ENCODE measurements around the gene CHI3L1. TPM values are rescaled to one million over a fixed set of nuclear protein-coding genes. Genes with fewer than 3 reads are reported as not detected.
A peak's percentile ranks its signal among the peaks of the same experiment; 100 is the strongest.

Gene CHI3L1
- total RNA-seq, 4 donors from 2014 or later, result 1.3 to 2.1 (median 1.7) TPM; not detected in 1

GRCh38 chr1:203199002-203199401 lies 12.5 kb upstream of the CHI3L1 start:
- Histone ChIP-seq H3K9me3 (no peaks in the 10 kb centered on the region), H3K4me3 (no peak overlapping the region), H3K27ac (replicated peaks in 1 of 4) (peak overlapping the region in 2 of 4 donors; percentile 49 to 72), H3K36me3 (no peaks in the 10 kb centered on the region), H3K27me3 (peaks cover 0 to 8% (median 0%) of the 10 kb centered on the region in 4 donors), H3K4me1 (peaks cover 9 to 40% (median 17%) of the 10 kb centered on the region in 4 donors)
- WGBS, result 92% methylated on average over 2 of the region's 3 CpGs
- TF ChIP-seq CTCF (IDR thresholded peaks at IDR 0.05) (no peak), EP300 (IDR thresholded peaks at IDR 0.05) (no peak), POLR2A (IDR thresholded peaks at IDR 0.05; ENCODE audit: low read depth) (no peak), POLR2AphosphoS5 (IDR thresholded peaks at IDR 0.05) (no peak)
- intact Hi-C loops (cut with DNase I), result no loop called here
- no peak for DNase-seq (ENCODE audit: extremely low spot score)

GRCh38 chr1:203197625-203198024 lies 11.1 kb upstream of the CHI3L1 start:
- 64% methylated on average over 3 of the region's 3 CpGs for WGBS
- TF ChIP-seq POLR2A (IDR thresholded peaks at IDR 0.05; ENCODE audit: low read depth), result no peak
- TF ChIP-seq POLR2AphosphoS5 (IDR thresholded peaks at IDR 0.05), result no peak
- TF ChIP-seq EP300 (IDR thresholded peaks at IDR 0.05), result no peak
- no peak for TF ChIP-seq CTCF (IDR thresholded peaks at IDR 0.05)
- no peak overlapping the region for H3K4me3 ChIP-seq
- intact Hi-C loops (cut with DNase I), result no loop called here
- H3K27ac ChIP-seq (replicated peaks in 1 of 4), result no peak overlapping the region
- no peaks in the 10 kb centered on the region for H3K9me3 ChIP-seq
- H3K27me3 ChIP-seq, result peaks cover 0 to 8% (median 0%) of the 10 kb centered on the region in 4 donors
- H3K4me1 ChIP-seq, result peaks cover 5 to 33% (median 17%) of the 10 kb centered on the region in 4 donors
- no peaks in the 10 kb centered on the region for H3K36me3 ChIP-seq
- DNase-seq (ENCODE audit: extremely low spot score), result no peak

- no peak for DNase-seq (ENCODE audit: extremely low spot score)
- H3K27me3 ChIP-seq, result peaks cover 0 to 2% (median 0%) of the 10 kb centered on the region in 4 donors
- TF ChIP-seq CTCF (IDR thresholded peaks at IDR 0.05) (no peak), POLR2AphosphoS5 (IDR thresholded peaks at IDR 0.05) (no peak), POLR2A (IDR thresholded peaks at IDR 0.05; ENCODE audit: low read depth) (no peak), EP300 (IDR thresholded peaks at IDR 0.05) (no peak)
- no peak overlapping the region for H3K4me3 ChIP-seq
- 88% methylated on average over 3 of the region's 3 CpGs for WGBS
- peaks cover 5 to 22% (median 12%) of the 10 kb centered on the region in 4 donors for H3K4me1 ChIP-seq
- no peaks in the 10 kb centered on the region for H3K9me3 ChIP-seq
- H3K27ac ChIP-seq (replicated peaks in 1 of 4), result no peak overlapping the region
- H3K36me3 ChIP-seq, result no peaks in the 10 kb centered on the region
- intact Hi-C loops (cut with DNase I), result no loop called here
Observed at GRCh38 chr1:203196371-203196770, 9.9 kb upstream of the CHI3L1 start.

- no peaks in the 10 kb centered on the region for H3K27me3 ChIP-seq
- 98% methylated on average over 2 of the region's 2 CpGs for WGBS
- intact Hi-C loops (cut with DNase I), result no loop called here
- peaks cover 0 to 18% (median 10%) of the 10 kb centered on the region in 4 donors for H3K4me1 ChIP-seq
- H3K36me3 ChIP-seq, result no peaks in the 10 kb centered on the region
- no peak for TF ChIP-seq CTCF (IDR thresholded peaks at IDR 0.05)
- no peak for TF ChIP-seq POLR2AphosphoS5 (IDR thresholded peaks at IDR 0.05)
- no peak for TF ChIP-seq POLR2A (IDR thresholded peaks at IDR 0.05; ENCODE audit: low read depth)
- no peak for TF ChIP-seq EP300 (IDR thresholded peaks at IDR 0.05)
- no peaks in the 10 kb centered on the region for H3K9me3 ChIP-seq
- no peak for DNase-seq (ENCODE audit: extremely low spot score)
- H3K27ac ChIP-seq (replicated peaks in 1 of 4), result no peak overlapping the region
- H3K4me3 ChIP-seq, result no peak overlapping the region
Observed at GRCh38 chr1:203190949-203191348, 4.4 kb upstream of the CHI3L1 start.

GRCh38 chr1:203189951-203190352 lies 3.4 kb upstream of the CHI3L1 start:
- Histone ChIP-seq H3K9me3 (no peaks in the 10 kb centered on the region), H3K36me3 (no peaks in the 10 kb centered on the region), H3K4me1 (peaks cover 0 to 18% (median 10%) of the 10 kb centered on the region in 4 donors), H3K4me3 (no peak overlapping the region), H3K27ac (replicated peaks in 1 of 4) (no peak overlapping the region), H3K27me3 (no peaks in the 10 kb centered on the region)
- no peak for DNase-seq (ENCODE audit: extremely low spot score)
- WGBS, result 66% methylated on average over 7 of the region's 7 CpGs
- intact Hi-C loops (cut with DNase I), result no loop called here
- no peak for TF ChIP-seq POLR2A (IDR thresholded peaks at IDR 0.05; ENCODE audit: low read depth)
- TF ChIP-seq POLR2AphosphoS5 (IDR thresholded peaks at IDR 0.05), result no peak
- TF ChIP-seq CTCF (IDR thresholded peaks at IDR 0.05), result no peak
- TF ChIP-seq EP300 (IDR thresholded peaks at IDR 0.05), result no peak

All from esophagus muscularis mucosa (tissue), 4 donors.